HL-60/S4 treated with phorbol 12-myristate 13-acetate at 8.2 ng/mL for 4 days and 3 days (cell line): ENCODE data around the gene MSH2.
"Not testable (repeated sequence)": the region's sequence is repeated elsewhere in the genome, so short reads cannot be mapped to it uniquely, and the experiment has no call there.

Experiments
- in situ Hi-C: fragments of 300-500 bp; cut with MboI; formaldehyde crosslinking; loops from 2 replicates; pipeline ENCODE4 v1.15.0; 2022; ENCODE audit warnings: low sequenced_read_pairs

Gene MSH2

DNA sequence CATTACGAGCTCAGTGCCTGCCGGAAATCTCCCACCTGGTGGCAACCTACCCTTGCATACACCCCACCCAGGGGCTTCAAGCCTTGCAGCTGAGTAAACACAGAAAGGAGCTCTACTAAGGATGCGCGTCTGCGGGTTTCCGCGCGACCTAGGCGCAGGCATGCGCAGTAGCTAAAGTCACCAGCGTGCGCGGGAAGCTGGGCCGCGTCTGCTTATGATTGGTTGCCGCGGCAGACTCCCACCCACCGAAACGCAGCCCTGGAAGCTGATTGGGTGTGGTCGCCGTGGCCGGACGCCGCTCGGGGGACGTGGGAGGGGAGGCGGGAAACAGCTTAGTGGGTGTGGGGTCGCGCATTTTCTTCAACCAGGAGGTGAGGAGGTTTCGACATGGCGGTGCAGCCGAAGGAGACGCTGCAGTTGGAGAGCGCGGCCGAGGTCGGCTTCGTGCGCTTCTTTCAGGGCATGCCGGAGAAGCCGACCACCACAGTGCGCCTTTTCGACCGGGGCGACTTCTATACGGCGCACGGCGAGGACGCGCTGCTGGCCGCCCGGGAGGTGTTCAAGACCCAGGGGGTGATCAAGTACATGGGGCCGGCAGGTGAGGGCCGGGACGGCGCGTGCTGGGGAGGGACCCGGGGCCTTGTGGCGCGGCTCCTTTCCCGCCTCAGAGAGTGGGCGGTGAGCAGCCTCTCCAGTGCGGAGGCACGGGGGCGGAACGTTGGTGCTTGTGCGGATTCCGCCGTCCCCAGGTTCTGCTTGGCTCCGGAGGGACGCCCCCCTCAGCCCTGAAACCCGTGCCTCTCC lies at the start of gene MSH2:
TSS of gene MSH2 (plus strand) at position 352 of the 804 bp plus-strand sequence. CDS start at position 388, 36 bp downstream.
- in situ Hi-C loops, result no loop called here

GRCh38 chr2:47354013-47354847 lies 48.7 kb upstream of the MSH2 start:
- in situ Hi-C loops, result no loop called here

DNA sequence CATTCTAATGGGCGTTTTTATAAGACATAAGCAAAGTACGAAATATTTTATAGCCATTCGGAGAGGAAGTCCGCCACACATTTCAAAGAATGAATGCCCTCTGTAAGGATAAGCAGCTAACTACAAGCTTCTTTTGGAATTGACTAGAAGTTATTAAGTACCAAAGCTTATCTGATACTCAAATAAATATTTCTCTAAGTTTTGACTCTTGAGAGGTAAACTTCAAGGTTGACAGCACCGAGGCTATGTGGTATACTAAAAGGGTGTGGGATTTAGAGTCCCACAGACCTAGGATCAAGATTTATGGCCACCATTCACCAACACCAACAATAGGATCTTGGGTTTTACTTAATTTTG lies 48.1 kb upstream of the MSH2 start:
- in situ Hi-C loops, result no loop called here

GRCh38 chr2:47357483-47357882 lies 45.5 kb upstream of the MSH2 start:
- in situ Hi-C loops, result no loop called here

DNA sequence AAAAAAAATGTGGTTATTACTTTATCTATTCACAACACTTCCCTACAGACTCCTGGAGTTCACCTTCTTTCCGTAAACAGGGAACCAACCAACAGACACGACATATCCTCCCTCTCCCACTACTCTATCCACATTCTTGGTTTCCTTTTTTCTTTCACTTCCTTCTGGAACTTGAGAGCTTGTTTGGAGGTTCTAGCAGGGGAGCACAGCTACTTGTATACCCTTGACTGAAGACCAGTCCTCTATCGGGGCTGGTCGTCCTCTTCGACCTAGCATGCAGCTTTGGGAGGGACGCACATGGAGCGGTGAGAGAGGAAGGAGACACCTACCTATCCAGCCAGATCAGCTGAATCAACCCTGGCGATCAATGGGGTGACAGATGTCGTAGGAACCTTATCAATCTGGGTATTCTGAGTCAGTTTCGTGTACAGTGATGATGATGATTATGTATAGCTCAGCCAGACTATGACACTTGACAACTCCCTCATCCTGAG lies 43.5 kb upstream of the MSH2 start:
- in situ Hi-C loops, result no loop called here

DNA sequence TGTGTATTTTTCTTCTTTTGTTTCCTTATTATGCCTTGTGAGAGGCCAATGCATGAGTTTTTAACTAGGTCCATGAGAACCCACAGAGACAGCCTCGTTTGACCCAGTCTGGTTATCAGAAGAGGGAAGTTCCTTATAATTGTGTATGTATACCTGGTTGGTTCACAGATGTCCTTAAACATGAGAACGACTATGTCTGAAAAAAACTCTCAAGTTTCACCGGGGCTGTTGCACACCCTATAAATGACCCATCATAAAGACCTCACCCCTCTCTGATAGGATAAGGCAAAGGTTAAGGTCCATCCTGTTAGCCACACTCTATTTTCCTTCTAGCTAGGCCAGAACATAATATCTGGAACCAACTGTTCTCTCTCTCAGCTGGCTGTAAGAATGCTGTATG lies 42.7 kb upstream of the MSH2 start:
- in situ Hi-C loops, result no loop called here

DNA sequence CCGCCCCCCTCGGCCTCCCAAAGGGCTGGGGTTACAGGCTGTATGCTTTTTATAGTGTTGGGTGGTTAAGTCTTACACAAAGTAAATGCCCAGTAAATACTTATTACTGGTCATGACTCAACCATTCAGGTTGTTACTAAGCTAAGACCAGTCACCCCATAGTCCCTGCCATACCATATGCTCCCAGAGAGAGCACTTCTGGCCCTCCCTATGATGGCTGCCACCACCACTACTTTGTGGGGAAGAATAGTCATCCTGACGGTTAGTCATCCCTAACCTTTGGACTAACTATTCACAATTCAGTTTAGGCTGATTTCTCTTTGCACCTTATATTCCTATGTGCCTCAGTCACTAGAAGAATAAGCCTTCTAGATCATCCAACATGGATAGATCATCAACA lies 42.0 kb upstream of the MSH2 start:
- in situ Hi-C loops, result no loop called here

DNA sequence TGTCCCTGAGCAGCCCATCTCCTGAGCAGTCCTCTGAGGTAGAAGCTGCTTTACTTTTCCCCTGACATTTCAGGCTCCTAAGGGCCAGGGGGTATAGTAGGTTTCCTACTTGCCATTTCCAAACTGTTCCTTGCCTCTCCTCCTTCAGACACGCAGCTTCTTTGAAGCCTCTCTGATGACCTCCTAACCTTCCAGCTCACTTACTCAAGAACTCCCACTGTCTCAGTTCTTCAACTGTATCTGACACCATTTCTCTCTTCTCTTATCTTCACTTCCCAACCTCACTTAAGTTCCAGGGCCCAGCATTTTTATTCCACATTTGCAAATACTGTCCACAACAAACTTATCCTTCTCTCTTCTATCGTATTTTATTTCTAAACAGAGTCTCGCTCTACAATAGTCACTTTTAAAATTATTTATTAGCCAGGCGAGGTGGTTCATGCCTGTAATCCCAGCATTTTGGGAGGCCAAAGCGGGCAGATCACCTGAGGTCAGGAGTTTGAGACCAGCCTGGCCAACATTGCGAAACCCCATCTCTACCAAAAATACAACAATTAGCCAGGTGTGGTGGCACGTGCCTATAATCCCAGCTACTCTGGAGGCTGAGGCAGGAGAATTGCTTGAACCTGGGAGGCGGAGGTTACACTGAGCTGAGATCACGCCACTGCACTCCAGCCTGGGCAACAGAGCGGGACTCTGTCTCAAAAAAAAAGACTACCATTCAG lies 41.3 kb upstream of the MSH2 start:
- in situ Hi-C loops, result not testable (repeated sequence)

GRCh38 chr2:47373747-47374146 lies 29.2 kb upstream of the MSH2 start:
- in situ Hi-C loops, result no loop called here

GRCh38 chr2:47375307-47375706 lies 27.6 kb upstream of the MSH2 start:
- in situ Hi-C loops, result no loop called here

DNA sequence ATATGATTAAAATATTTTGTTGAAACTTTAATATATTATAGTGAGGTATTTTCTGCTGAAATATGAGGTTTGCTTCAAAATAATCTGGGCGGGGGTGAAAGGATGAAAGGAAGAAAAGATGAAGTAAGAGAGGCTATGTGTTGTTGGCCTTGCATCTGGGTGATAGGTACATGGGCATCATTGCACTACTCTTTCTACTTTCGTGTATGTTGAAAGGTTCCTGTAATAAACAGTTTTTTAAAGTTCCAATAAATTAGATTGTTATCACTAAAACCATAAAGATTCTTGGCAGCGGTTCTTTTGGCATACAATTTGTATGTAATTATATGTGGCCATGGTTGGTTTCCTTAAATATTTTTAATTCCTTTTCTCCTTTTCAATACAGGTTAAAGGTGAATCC lies 23.6 kb upstream of the MSH2 start:
- in situ Hi-C loops, result no loop called here

DNA sequence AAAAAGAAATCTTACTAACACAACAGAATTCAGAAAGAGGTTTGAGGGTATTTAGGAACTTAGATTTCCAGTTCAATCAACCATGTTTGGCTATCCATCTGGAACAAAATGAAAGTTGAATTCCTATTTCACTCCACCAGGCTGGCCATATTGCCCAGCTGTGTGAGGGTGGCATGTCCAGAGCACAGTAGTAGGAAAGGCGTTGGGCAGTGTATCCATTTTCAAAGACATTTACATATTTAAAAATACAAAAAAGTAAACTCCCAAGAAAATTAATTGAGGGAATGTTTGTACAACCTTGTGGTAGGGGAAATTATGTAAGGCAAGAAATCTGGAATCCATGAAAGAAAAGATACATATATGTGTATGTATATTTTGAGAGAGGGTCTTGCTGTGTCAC lies 21.5 kb upstream of the MSH2 start:
- in situ Hi-C loops, result no loop called here

DNA sequence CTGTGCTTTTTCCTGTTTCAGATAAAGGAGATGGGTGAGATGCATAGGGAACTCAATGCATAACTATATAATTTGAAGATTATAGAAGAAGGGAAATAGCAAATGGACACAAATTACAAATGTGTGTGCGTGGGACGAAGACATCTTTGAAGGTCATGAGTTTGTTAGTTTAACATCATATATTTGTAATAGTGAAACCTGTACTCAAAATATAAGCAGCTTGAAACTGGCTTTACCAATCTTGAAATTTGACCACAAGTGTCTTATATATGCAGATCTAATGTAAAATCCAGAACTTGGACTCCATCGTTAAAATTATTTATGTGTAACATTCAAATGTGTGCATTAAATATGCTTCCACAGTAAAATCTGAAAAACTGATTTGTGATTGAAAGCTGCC lies 16.4 kb upstream of the MSH2 start:
- in situ Hi-C loops, result no loop called here

GRCh38 chr2:47388888-47389287 lies 14.1 kb upstream of the MSH2 start:
- in situ Hi-C loops, result no loop called here

- in situ Hi-C loops, result no loop called here
Observed at GRCh38 chr2:47389692-47390091, 13.3 kb upstream of the MSH2 start.

- in situ Hi-C loops, result no loop called here
Observed at GRCh38 chr2:47401789-47402554, 984 bp upstream of the MSH2 start.

DNA sequence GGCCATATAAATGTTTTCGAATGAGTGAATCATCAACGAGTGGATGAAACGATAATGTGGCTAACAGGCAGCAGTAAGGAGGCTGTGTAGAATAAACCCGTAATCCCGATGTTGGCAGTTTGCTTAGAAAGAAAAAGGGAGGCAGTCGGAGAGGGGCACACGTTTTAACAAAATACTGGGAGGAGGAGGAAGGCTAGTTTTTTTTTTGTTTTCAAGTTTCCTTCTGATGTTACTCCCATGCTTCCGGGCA lies 476 bp upstream of the MSH2 start:
- in situ Hi-C loops, result no loop called here

- in situ Hi-C loops, result no loop called here
Observed at GRCh38 chr2:47403609-47404193, 745 bp downstream of the MSH2 start.

DNA sequence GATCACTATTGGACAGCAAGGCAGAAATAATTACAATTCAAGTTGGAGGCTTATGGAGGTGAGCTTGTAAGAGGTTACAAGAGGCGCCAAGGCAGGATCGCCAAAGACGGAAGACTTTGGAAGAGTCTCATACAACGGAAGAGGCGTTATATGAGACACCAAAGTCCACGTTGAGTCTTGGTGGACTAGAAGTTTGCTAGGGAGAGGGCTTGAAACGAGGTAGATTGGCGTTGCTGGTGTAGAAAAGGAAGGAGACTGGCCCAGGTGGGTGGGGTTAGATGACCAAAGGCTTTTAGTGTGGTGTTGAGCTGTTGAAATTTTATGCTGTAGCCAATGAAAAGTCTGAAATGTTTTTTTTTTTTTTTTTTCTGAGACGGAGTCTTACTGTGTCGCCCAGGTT lies 1.4 kb downstream of the MSH2 start:
- in situ Hi-C loops, result no loop called here

DNA sequence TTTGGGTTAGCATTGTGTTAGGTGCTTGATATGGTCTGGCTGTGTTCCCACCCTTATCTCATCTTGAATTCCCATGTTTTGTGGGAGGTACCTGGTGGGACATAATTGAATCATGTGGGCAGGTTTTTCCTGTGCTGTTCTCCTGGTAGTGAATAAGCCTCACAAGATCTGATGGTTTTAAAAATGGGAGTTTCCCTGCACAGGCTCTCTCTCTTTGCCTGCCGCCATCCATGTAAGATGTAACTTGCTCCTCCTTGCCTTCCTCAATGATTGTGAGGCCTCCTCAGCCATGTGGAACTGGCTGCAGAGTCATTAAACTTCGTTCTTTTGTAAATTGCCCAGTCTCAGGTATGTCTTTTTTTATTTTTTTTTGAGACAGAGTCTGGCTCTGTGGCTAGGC lies 2.8 kb downstream of the MSH2 start:
- in situ Hi-C loops, result no loop called here
